GM18858 (cell line): Measurements from ENCODE around the gene ARMC8.

Experiments used
- ATAC-seq: cut with Tn5 transposase; IDR thresholded peaks from one replicate; pipeline ENCODE4 v1.9.1; 2021; ENCODE audit not compliant: unreplicated experiment

The ARMC8 gene

GRCh38 chr3:138241676-138242075, 54.6 kb downstream of the ARMC8 start:
- ATAC-seq = no peak

GRCh38 chr3:138242466-138242865, 55.4 kb downstream of the ARMC8 start:
- ATAC-seq = no peak

- ATAC-seq = no peak
These were observed 57.9 kb downstream of the ARMC8 start for GRCh38 chr3:138245026-138245425.

GRCh38 chr3:138249636-138250035, 62.5 kb downstream of the ARMC8 start:
- ATAC-seq = no peak

GRCh38 chr3:138253609-138254008, 66.5 kb downstream of the ARMC8 start:
- no peak for ATAC-seq

GRCh38 chr3:138254216-138254615, 67.1 kb downstream of the ARMC8 start:
- ATAC-seq = no peak

GRCh38 chr3:138256022-138256421, 68.9 kb downstream of the ARMC8 start:
- no peak for ATAC-seq

GRCh38 chr3:138257986-138258385, 70.9 kb downstream of the ARMC8 start:
- ATAC-seq = no peak

- no peak for ATAC-seq
These were observed 72.0 kb downstream of the ARMC8 start for GRCh38 chr3:138259126-138259525.

- ATAC-seq = no peak
These were observed 73.5 kb downstream of the ARMC8 start for GRCh38 chr3:138260611-138261010.

GRCh38 chr3:138263104-138263503, 76.0 kb downstream of the ARMC8 start:
- ATAC-seq = no peak

GRCh38 chr3:138265745-138266144, 78.6 kb downstream of the ARMC8 start:
- ATAC-seq = no peak

GRCh38 chr3:138267083-138267482, 80.0 kb downstream of the ARMC8 start:
- ATAC-seq = no peak

GRCh38 chr3:138270245-138270644, 83.1 kb downstream of the ARMC8 start:
- ATAC-seq = no peak

- ATAC-seq = peak; percentile 66
These were observed 84.2 kb downstream of the ARMC8 start for GRCh38 chr3:138271189-138271794.

- ATAC-seq = no peak
These were observed 94.5 kb downstream of the ARMC8 start for GRCh38 chr3:138281561-138281960.

GRCh38 chr3:138282836-138283235, 95.7 kb downstream of the ARMC8 start:
- no peak for ATAC-seq

GRCh38 chr3:138284079-138284478, 97.0 kb downstream of the ARMC8 start:
- ATAC-seq = no peak

GRCh38 chr3:138284957-138285477, 97.9 kb downstream of the ARMC8 start:
- ATAC-seq = no peak

- no peak for ATAC-seq
These were observed 102.2 kb downstream of the ARMC8 start for GRCh38 chr3:138289260-138289659.

GRCh38 chr3:138289701-138290100, 102.6 kb downstream of the ARMC8 start:
- no peak for ATAC-seq

- no peak for ATAC-seq
These were observed 109.5 kb downstream of the ARMC8 start for GRCh38 chr3:138296639-138297038.

- no peak for ATAC-seq
These were observed 110.0 kb downstream of the ARMC8 start for GRCh38 chr3:138297059-138297607.
